HCT116 (cell line): Measurements from ENCODE around the gene ANKRD44.

Source experiments
- ATF3 ChIP-seq: IDR thresholded peaks from 2 replicates; pipeline ENCODE4 v1.6.1; 2012
- CTCF ChIP-seq, 3 experiments: fragments of 200-600 bp in 1 of 3; sonication (generic) in 1 of 3; IDR thresholded peaks in 2 of 3; conservative IDR thresholded peaks in 1 of 3; 2 replicates each; pipeline ENCODE4 v1.5.1; 2012 to 2017; ENCODE audit warnings: low read depth in 2 of 3, low read length in 2 of 3, antibody characterized with exemption in 1 of 3, borderline replicate concordance in 1 of 3, control low read depth in 1 of 3, mild to moderate bottlenecking in 1 of 3, mixed read lengths in 1 of 3, mixed run types in 1 of 3, moderate library complexity in 1 of 3; ENCODE audit not compliant: insufficient read depth in 1 of 3
- ELF1 ChIP-seq: IDR thresholded peaks from 2 replicates; pipeline ENCODE4 v1.6.1; 2012; ENCODE audit warnings: low read depth, borderline replicate concordance
- EZH2phosphoT487 ChIP-seq: fragments of 200-600 bp; IDR thresholded peaks from 2 replicates; pipeline ENCODE4 v1.6.1; 2018; ENCODE audit warnings: antibody characterized with exemption, borderline replicate concordance
- POLR2A ChIP-seq: IDR thresholded peaks from 2 replicates; pipeline ENCODE4 v1.7.0; 2011; ENCODE audit warnings: borderline replicate concordance; ENCODE audit not compliant: insufficient read depth, insufficient read length; ENCODE audit errors: extremely low read depth
- POLR2AphosphoS5 ChIP-seq: IDR thresholded peaks from 2 replicates; pipeline ENCODE4 v1.6.1; 2011; ENCODE audit warnings: mild to moderate bottlenecking, low read depth, low read length, moderate library complexity
- REST ChIP-seq: IDR thresholded peaks from 2 replicates; pipeline ENCODE4 v1.6.1; 2012; ENCODE audit warnings: low read depth
- SIN3A ChIP-seq: IDR thresholded peaks from 2 replicates; pipeline ENCODE4 v1.6.1; 2012; ENCODE audit warnings: low read depth
- ZFX ChIP-seq: fragments of 450-650 bp; IDR thresholded peaks from 2 replicates; pipeline ENCODE4 v1.6.1; 2017
- ZNF274 ChIP-seq: fragments of 200-500 bp; sonication (Bioruptor generic); IDR thresholded peaks from 2 replicates; pipeline ENCODE4 v1.6.1; 2014; ENCODE audit warnings: mild to moderate bottlenecking, low read depth, low read length, inconsistent platforms
- TF ChIP-seq, protein P1 (sequence below): IDR thresholded peaks from 2 replicates; pipeline ENCODE4 v1.6.1; 2011; ENCODE audit warnings: mild to moderate bottlenecking, low read length, moderate library complexity; ENCODE audit not compliant: insufficient replicate concordance; ENCODE audit errors: extremely low read depth
- TF ChIP-seq, protein P2 (sequence below): IDR thresholded peaks from 2 replicates; pipeline ENCODE4 v1.6.1; 2012

DNA sequence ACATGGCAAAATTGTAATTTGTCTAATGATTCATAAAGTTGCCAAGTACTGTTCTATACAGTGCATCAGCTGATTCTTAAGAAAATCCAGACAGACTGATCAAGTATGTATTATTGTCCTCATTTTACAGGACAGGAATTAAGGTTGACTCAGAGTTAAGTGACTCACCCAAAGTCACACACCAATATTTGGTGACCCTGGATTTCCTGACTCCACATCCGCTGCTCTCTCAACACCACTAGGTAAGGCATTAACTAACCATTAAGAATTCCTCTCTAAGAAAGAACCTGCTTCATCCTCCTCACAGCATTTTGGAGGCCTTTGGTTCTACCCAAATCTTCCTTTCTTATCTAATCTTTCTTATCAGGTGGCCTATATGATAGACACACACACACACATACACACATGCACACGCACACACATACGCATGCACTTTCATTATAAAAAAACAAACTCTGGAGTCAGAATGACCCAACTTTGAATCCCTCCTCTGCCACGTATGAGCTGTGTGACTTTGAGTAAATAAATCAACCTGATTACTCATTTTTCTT, 150.8 kb downstream of the ANKRD44 start:
- no peak for TF ChIP-seq ZFX
- TF ChIP-seq POLR2A: no peak
- TF ChIP-seq ZNF274: no peak
- TF ChIP-seq, protein P1, sequence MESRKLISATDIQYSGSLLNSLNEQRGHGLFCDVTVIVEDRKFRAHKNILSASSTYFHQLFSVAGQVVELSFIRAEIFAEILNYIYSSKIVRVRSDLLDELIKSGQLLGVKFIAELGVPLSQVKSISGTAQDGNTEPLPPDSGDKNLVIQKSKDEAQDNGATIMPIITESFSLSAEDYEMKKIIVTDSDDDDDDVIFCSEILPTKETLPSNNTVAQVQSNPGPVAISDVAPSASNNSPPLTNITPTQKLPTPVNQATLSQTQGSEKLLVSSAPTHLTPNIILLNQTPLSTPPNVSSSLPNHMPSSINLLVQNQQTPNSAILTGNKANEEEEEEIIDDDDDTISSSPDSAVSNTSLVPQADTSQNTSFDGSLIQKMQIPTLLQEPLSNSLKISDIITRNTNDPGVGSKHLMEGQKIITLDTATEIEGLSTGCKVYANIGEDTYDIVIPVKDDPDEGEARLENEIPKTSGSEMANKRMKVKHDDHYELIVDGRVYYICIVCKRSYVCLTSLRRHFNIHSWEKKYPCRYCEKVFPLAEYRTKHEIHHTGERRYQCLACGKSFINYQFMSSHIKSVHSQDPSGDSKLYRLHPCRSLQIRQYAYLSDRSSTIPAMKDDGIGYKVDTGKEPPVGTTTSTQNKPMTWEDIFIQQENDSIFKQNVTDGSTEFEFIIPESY: no peak
- no peak for TF ChIP-seq REST
- TF ChIP-seq POLR2AphosphoS5: no peak
- no peak for TF ChIP-seq CTCF (IDR thresholded peaks at IDR 0.05 in 2 of 3, conservative IDR thresholded peaks at IDR 0.05 in 1 of 3; ENCODE audit: borderline replicate concordance in 1 of 3, insufficient read depth in 1 of 3, low read depth in 2 of 3, low read length in 2 of 3)
- TF ChIP-seq, protein P2, sequence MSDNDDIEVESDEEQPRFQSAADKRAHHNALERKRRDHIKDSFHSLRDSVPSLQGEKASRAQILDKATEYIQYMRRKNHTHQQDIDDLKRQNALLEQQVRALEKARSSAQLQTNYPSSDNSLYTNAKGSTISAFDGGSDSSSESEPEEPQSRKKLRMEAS: no peak
- no peak for TF ChIP-seq SIN3A
- TF ChIP-seq ATF3: no peak
- no peak for TF ChIP-seq EZH2phosphoT487
- no peak for TF ChIP-seq ELF1
